ENCODE results near the gene CNTD1. TPM values are rescaled to one million over a fixed set of nuclear protein-coding genes. Genes with fewer than 3 reads are reported as not detected.
"Not testable (repeated sequence)": the region's sequence is repeated elsewhere in the genome, so short reads cannot be mapped to it uniquely, and the experiment has no call there.

The CNTD1 gene
- total and polyA plus RNA-seq, 2 experiments from 2014 or later, result 1.1 TPM; not detected in 1

DNA sequence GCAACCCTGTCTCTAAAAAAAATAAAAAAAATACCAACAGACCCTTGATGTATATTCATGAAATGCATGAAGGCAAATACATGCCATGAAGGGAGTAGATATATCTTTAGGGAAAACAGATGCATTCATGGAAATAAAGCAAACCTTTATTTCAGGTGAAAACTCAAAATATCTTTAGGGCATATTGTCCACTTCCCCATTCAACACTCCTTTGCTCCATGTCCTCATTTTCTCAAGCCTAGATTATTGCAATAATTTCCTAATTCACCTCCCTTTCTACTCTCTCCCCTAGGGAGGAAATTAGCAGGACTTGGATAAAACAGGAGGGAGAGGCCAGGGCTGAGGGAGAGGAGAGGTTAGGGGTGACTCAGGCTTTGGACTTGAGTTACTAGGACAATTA is 31.1 kb upstream of the CNTD1 start:
- no peak for ATAC-seq
- Histone ChIP-seq H3K27ac (ENCODE audit: low read depth) (no peak overlapping the region), H2AFZ (no peak overlapping the region), H3K27me3 (ENCODE audit: insufficient read depth) (peaks cover 4% of the 10 kb centered on the region; the same call in 1 of the 2 replicates), H3K4me1 (ENCODE audit: insufficient read depth) (peaks cover 8% of the 10 kb centered on the region; the same call in 1 of the 2 replicates), H3K4me3 (no peak overlapping the region), H4K20me1 (replicated peaks; ENCODE audit: insufficient read depth) (no peaks in the 10 kb centered on the region), H3K79me2 (replicated peaks; ENCODE audit: insufficient read depth) (no peaks in the 10 kb centered on the region), H3K9me2 (ENCODE audit: insufficient read depth) (no peaks in the 10 kb centered on the region), H3K36me3 (ENCODE audit: insufficient read depth) (no peaks in the 10 kb centered on the region), H3K4me2 (no peak overlapping the region), H3F3A (replicated peaks; ENCODE audit: low read depth) (no peaks in the 10 kb centered on the region)
- no peak for DNase-seq (ENCODE audit: low spot score)
- peaks cover 10% of the 10 kb centered on the region for H3K4me1 Mint-ChIP-seq
- H3K27me3 Mint-ChIP-seq (ENCODE audit: insufficient read depth, low read depth, poor library complexity), result peaks cover 21% of the 10 kb centered on the region
- TF ChIP-seq, protein P1, sequence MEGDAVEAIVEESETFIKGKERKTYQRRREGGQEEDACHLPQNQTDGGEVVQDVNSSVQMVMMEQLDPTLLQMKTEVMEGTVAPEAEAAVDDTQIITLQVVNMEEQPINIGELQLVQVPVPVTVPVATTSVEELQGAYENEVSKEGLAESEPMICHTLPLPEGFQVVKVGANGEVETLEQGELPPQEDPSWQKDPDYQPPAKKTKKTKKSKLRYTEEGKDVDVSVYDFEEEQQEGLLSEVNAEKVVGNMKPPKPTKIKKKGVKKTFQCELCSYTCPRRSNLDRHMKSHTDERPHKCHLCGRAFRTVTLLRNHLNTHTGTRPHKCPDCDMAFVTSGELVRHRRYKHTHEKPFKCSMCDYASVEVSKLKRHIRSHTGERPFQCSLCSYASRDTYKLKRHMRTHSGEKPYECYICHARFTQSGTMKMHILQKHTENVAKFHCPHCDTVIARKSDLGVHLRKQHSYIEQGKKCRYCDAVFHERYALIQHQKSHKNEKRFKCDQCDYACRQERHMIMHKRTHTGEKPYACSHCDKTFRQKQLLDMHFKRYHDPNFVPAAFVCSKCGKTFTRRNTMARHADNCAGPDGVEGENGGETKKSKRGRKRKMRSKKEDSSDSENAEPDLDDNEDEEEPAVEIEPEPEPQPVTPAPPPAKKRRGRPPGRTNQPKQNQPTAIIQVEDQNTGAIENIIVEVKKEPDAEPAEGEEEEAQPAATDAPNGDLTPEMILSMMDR (conservative IDR thresholded peaks at IDR 0.05; ENCODE audit: low read depth in 2 of 2), result no peak
- H3K36me3 Mint-ChIP-seq (ENCODE audit: low read depth), result no peaks in the 10 kb centered on the region
- no peak overlapping the region; the same call in 2 of the 3 replicates for H3K4me3 Mint-ChIP-seq
- no peak overlapping the region for H3K27ac Mint-ChIP-seq
- no peaks in the 10 kb centered on the region for H3K9me3 Mint-ChIP-seq

DNA sequence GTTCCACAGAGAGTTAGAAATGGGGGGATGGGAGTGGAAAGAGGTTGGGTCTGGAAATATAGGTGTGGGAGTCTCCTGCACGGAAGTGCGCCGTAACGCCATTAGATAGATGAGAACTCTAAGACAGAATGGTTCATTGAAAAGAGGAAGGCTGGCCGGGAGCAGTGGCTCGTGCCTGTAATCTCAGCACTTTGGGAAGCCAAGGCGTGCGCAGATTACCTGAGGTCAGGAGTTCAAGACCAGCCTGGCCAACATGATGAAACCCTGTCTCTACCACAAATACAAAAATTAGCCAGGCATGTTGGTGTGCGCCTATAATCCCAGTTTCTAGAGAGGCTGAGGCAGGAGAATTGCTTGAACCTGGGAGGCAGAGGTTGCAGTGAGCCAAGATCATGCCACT is 30.7 kb upstream of the CNTD1 start:
- not testable (repeated sequence) for H3K79me2 ChIP-seq (replicated peaks; ENCODE audit: insufficient read depth)

DNA sequence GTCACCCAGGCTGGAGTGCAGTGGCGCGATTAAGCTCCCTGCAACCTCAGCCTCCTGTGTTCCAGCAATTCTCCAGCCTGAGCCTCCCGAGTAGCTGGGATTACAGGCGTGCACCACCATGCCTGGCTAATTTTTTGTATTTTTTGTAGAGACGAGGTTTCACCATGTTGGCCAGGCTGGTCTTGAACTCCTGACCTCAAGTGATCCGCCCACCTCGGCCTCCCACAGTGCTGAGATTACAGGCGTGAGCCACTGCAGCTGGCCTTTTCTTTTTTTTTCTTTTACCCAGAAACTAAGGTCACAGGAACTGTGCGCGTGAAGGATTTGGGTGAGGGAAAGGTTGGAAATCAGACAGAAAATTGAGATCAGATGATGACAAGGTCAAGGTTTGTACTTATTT is 28.7 kb upstream of the CNTD1 start:
- not testable (repeated sequence) for H3K4me1 ChIP-seq (ENCODE audit: insufficient read depth); H3K27ac Mint-ChIP-seq; H3K9me3 Mint-ChIP-seq; H3F3A ChIP-seq (replicated peaks; ENCODE audit: low read depth); H2AFZ ChIP-seq; H3K36me3 ChIP-seq (ENCODE audit: insufficient read depth); H3K9me2 ChIP-seq (ENCODE audit: insufficient read depth); ATAC-seq; H4K20me1 ChIP-seq (replicated peaks; ENCODE audit: insufficient read depth); H3K4me3 ChIP-seq; H3K79me2 ChIP-seq (replicated peaks; ENCODE audit: insufficient read depth); H3K27me3 ChIP-seq (ENCODE audit: insufficient read depth); H3K36me3 Mint-ChIP-seq (ENCODE audit: low read depth); H3K27ac ChIP-seq (ENCODE audit: low read depth); DNase-seq (ENCODE audit: low spot score); H3K4me2 ChIP-seq; H3K4me3 Mint-ChIP-seq
- Mint-ChIP-seq H3K27me3 (ENCODE audit: insufficient read depth, low read depth, poor library complexity) (peaks cover 19% of the 10 kb centered on the region), H3K4me1 (peaks cover 11% of the 10 kb centered on the region)

More for the DNA sequence above, 30.7 kb upstream of the CNTD1 start:
- H2AFZ ChIP-seq; H3K36me3 ChIP-seq (ENCODE audit: insufficient read depth); H3K4me2 ChIP-seq; H3K4me1 Mint-ChIP-seq; DNase-seq (ENCODE audit: low spot score); H3F3A ChIP-seq (replicated peaks; ENCODE audit: low read depth); H3K9me3 Mint-ChIP-seq; H3K27me3 ChIP-seq (ENCODE audit: insufficient read depth); H3K4me3 ChIP-seq; H3K4me3 Mint-ChIP-seq; H4K20me1 ChIP-seq (replicated peaks; ENCODE audit: insufficient read depth); H3K27ac Mint-ChIP-seq; H3K36me3 Mint-ChIP-seq (ENCODE audit: low read depth); H3K4me1 ChIP-seq (ENCODE audit: insufficient read depth); H3K27ac ChIP-seq (ENCODE audit: low read depth); H3K9me2 ChIP-seq (ENCODE audit: insufficient read depth); ATAC-seq: not testable (repeated sequence)
- H3K27me3 Mint-ChIP-seq (ENCODE audit: insufficient read depth, low read depth, poor library complexity), result peaks cover 17% of the 10 kb centered on the region

DNA sequence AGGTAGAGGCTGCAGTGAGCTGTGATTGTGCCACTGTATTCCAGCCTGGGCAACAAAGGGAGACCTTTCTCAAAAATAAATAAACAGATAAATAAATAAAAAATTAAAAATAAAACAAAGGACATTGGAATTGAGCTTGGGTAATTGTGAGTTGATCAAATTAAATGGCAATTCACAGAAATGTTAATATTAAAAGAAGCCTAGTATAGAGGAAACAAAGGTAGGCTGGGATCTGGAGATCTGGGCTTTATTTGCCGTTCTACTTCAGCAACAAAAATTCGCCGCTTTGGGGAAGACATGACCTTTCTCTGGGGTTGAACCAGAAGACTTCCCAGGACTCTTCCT is 25.7 kb upstream of the CNTD1 start:
- DNase-seq (ENCODE audit: low spot score), result no peak
- H3K27me3 Mint-ChIP-seq (ENCODE audit: insufficient read depth, low read depth, poor library complexity), result peaks cover 14% of the 10 kb centered on the region
- no peaks in the 10 kb centered on the region for H4K20me1 ChIP-seq (replicated peaks; ENCODE audit: insufficient read depth)
- H3K4me1 Mint-ChIP-seq, result peaks cover 11% of the 10 kb centered on the region
- no peaks in the 10 kb centered on the region for H3K27me3 ChIP-seq (ENCODE audit: insufficient read depth)
- H3K9me3 Mint-ChIP-seq, result no peaks in the 10 kb centered on the region
- H3K27ac Mint-ChIP-seq, result peak overlapping the region; percentile 94
- H3K27ac ChIP-seq (ENCODE audit: low read depth), result peak overlapping the region; percentile 73
- H3K9me2 ChIP-seq (ENCODE audit: insufficient read depth), result no peaks in the 10 kb centered on the region
- peaks cover 9% of the 10 kb centered on the region; the same call in 1 of the 2 replicates for H3K36me3 ChIP-seq (ENCODE audit: insufficient read depth)
- peak overlapping the region; percentile 75; the same call in 1 of the 2 replicates for H2AFZ ChIP-seq
- H3F3A ChIP-seq (replicated peaks; ENCODE audit: low read depth), result no peaks in the 10 kb centered on the region
- peak overlapping the region; percentile 95 for H3K4me2 ChIP-seq
- 0 out of 2 replicates have a peak, but pooled peaks cover 5% of the 10 kb centered on the region for H3K4me1 ChIP-seq (ENCODE audit: insufficient read depth)
- peak overlapping the region; percentile 98 for H3K4me3 Mint-ChIP-seq
- 0 out of 2 replicates have a peak, but pooled peaks cover 6% of the 10 kb centered on the region for H3K79me2 ChIP-seq (replicated peaks; ENCODE audit: insufficient read depth)
- ATAC-seq, result no peak
- H3K4me3 ChIP-seq, result peak overlapping the region; percentile 97
- peaks cover 29% of the 10 kb centered on the region for H3K36me3 Mint-ChIP-seq (ENCODE audit: low read depth)
- TF ChIP-seq, protein P2, sequence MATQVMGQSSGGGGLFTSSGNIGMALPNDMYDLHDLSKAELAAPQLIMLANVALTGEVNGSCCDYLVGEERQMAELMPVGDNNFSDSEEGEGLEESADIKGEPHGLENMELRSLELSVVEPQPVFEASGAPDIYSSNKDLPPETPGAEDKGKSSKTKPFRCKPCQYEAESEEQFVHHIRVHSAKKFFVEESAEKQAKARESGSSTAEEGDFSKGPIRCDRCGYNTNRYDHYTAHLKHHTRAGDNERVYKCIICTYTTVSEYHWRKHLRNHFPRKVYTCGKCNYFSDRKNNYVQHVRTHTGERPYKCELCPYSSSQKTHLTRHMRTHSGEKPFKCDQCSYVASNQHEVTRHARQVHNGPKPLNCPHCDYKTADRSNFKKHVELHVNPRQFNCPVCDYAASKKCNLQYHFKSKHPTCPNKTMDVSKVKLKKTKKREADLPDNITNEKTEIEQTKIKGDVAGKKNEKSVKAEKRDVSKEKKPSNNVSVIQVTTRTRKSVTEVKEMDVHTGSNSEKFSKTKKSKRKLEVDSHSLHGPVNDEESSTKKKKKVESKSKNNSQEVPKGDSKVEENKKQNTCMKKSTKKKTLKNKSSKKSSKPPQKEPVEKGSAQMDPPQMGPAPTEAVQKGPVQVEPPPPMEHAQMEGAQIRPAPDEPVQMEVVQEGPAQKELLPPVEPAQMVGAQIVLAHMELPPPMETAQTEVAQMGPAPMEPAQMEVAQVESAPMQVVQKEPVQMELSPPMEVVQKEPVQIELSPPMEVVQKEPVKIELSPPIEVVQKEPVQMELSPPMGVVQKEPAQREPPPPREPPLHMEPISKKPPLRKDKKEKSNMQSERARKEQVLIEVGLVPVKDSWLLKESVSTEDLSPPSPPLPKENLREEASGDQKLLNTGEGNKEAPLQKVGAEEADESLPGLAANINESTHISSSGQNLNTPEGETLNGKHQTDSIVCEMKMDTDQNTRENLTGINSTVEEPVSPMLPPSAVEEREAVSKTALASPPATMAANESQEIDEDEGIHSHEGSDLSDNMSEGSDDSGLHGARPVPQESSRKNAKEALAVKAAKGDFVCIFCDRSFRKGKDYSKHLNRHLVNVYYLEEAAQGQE (IDR thresholded peaks at IDR 0.05; ENCODE audit: unreplicated experiment), result no peak
- TF ChIP-seq, protein P1 (conservative IDR thresholded peaks at IDR 0.05; ENCODE audit: low read depth in 2 of 2), result no peak
- TF ChIP-seq STAT1 (IDR thresholded peaks at IDR 0.05; ENCODE audit: unreplicated experiment) (no peak), NANOG (IDR thresholded peaks at IDR 0.05; ENCODE audit: borderline replicate concordance) (no peak), EZH2phosphoT487 (IDR thresholded peaks at IDR 0.05; ENCODE audit: unreplicated experiment) (no peak), EZH2 (IDR thresholded peaks at IDR 0.05; ENCODE audit: low read depth, unreplicated experiment) (no peak), JUNB (IDR thresholded peaks at IDR 0.05; ENCODE audit: unreplicated experiment) (no peak)
